Mesendoderm (in vitro differentiated cells): ENCODE measurements around the gene SEL1L. TPM values are rescaled to one million over a fixed set of nuclear protein-coding genes. Genes with fewer than 3 reads are reported as not detected.
A peak's percentile ranks its signal among the peaks of the same experiment; 100 is the strongest.

Experiments used
- DNase-seq: peaks from one replicate; pipeline ENCODE4 v3.0.0; 2013
- H2AK5ac ChIP-seq: 2 replicates; pipeline ENCODE4 v1.6.1; 2013; ENCODE audit warnings: low read length, inconsistent platforms
- H2BK120ac ChIP-seq: 2 replicates; pipeline ENCODE4 v1.6.1; 2013; ENCODE audit warnings: low read depth, mild to moderate bottlenecking, low read length, moderate library complexity, mixed read lengths
- H2BK15ac ChIP-seq: replicated peaks from 2 replicates; pipeline ENCODE4 v1.6.1; 2013; ENCODE audit warnings: low read depth, mild to moderate bottlenecking, moderate library complexity
- H2BK5ac ChIP-seq: 2 replicates; pipeline ENCODE4 v1.6.1; 2013; ENCODE audit warnings: low read length, inconsistent platforms
- H3K18ac ChIP-seq: 2 replicates; pipeline ENCODE4 v1.6.1; 2013; ENCODE audit warnings: mild to moderate bottlenecking, low read length, mixed read lengths
- H3K23ac ChIP-seq: one replicate; pipeline ENCODE4 v1.6.1; 2013; ENCODE audit warnings: low read length
- H3K27ac ChIP-seq: 2 replicates; pipeline ENCODE4 v1.5.1; 2013; ENCODE audit warnings: low read depth, mild to moderate bottlenecking, inconsistent platforms, low read length, moderate library complexity
- H3K27me3 ChIP-seq: 2 replicates; pipeline ENCODE4 v1.6.1; 2013; ENCODE audit warnings: low read length, control low read depth, mild to moderate bottlenecking, inconsistent platforms; ENCODE audit not compliant: insufficient read depth, poor library complexity
- H3K36me3 ChIP-seq: 2 replicates; pipeline ENCODE4 v1.6.1; 2013; ENCODE audit warnings: low read length, inconsistent platforms; ENCODE audit not compliant: control insufficient read depth, insufficient read depth
- H3K4ac ChIP-seq: one replicate; pipeline ENCODE4 v1.6.1; 2013; ENCODE audit warnings: low read depth, mild to moderate bottlenecking, low read length, moderate library complexity
- H3K4me1 ChIP-seq: 2 replicates; pipeline ENCODE4 v1.6.1; 2013; ENCODE audit warnings: low read depth, low read length, inconsistent platforms; ENCODE audit not compliant: control insufficient read depth
- H3K4me2 ChIP-seq: 2 replicates; pipeline ENCODE4 v1.6.1; 2013; ENCODE audit warnings: low read length
- H3K4me3 ChIP-seq: 2 replicates; pipeline ENCODE4 v1.5.1; 2013; ENCODE audit warnings: mild to moderate bottlenecking, low read length
- H3K56ac ChIP-seq: one replicate; pipeline ENCODE4 v1.6.1; 2013; ENCODE audit warnings: low read length
- H3K79me1 ChIP-seq: 2 replicates; pipeline ENCODE4 v1.6.1; 2013; ENCODE audit warnings: low read length, inconsistent platforms
- H3K79me2 ChIP-seq: 2 replicates; pipeline ENCODE4 v1.6.1; 2013; ENCODE audit warnings: mild to moderate bottlenecking, low read length; ENCODE audit not compliant: control insufficient read depth, insufficient read depth
- H3K9ac ChIP-seq: 2 replicates; pipeline ENCODE4 v1.6.1; 2013; ENCODE audit warnings: low read length, inconsistent platforms
- H4K5ac ChIP-seq: one replicate; pipeline ENCODE4 v1.6.1; 2013; ENCODE audit warnings: low read length
- H4K8ac ChIP-seq: one replicate; pipeline ENCODE4 v1.6.1; 2013; ENCODE audit warnings: low read depth, mild to moderate bottlenecking, control low read depth, low read length, moderate library complexity
- WGBS: extraction: QIAGEN DNeasy Blood & Tissue Kit; methylation state at CpG from one replicate; pipeline ENCODE4 v1.1.7; 2013; ENCODE audit warnings: low lambda C conversion rate, missing lambda C conversion rate; ENCODE audit not compliant: insufficient coverage; ENCODE audit errors: extremely low coverage; 5-methylcytosine and 5-hydroxymethylcytosine counted together
- polyA plus RNA-seq, 2 experiments: library from polyadenylated mRNA; stranded (reverse); fragments of 200-250 nt; gene quantifications; one replicate each; pipeline ENCODE4 v1.2.3, GENCODE V29; 2013

SEL1L gene
- polyA plus RNA-seq (2013, experiment 1 of 2) = 12.1 TPM
- polyA plus RNA-seq (2013, experiment 2 of 2) = 11.6 TPM

GRCh38 chr14:81533536-81534343 lies at the start of gene SEL1L:
SEL1L (minus strand) TSS chr14:81533853; CDS start chr14:81533744, 109 bp downstream.
- Histone ChIP-seq H3K23ac (no peak within 1 kb of the TSS), H3K4me3 (peak within 1 kb of the TSS; percentile 94), H2BK15ac (no peak within 1 kb of the TSS), H3K27ac (no peak within 1 kb of the TSS), H3K56ac (peak within 1 kb of the TSS; percentile 91), H3K4me1 (no peaks in the 10 kb centered on the region), H2BK120ac (no peak within 1 kb of the TSS), H3K18ac (no peak within 1 kb of the TSS), H3K79me2 (peaks cover 13% of the 10 kb centered on the region), H4K5ac (peak within 1 kb of the TSS; percentile 37), H2AK5ac (no peak within 1 kb of the TSS), H3K79me1 (peaks cover 11% of the 10 kb centered on the region), H3K9ac (peak within 1 kb of the TSS; percentile 86), H3K4me2 (peak within 1 kb of the TSS; percentile 89), H4K8ac (no peak within 1 kb of the TSS), H3K4ac (peak within 1 kb of the TSS; percentile 8), H3K36me3 (no peaks in the 10 kb centered on the region), H3K27me3 (no peaks in the 10 kb centered on the region), H2BK5ac (no peak within 1 kb of the TSS)
- no CpG with 5 or more reads among the region's 50 CpGs for WGBS
- DNase-seq = peak; percentile 100

- Histone ChIP-seq H3K18ac (no peak overlapping the region), H2BK15ac (no peak overlapping the region), H3K79me1 (no peaks in the 10 kb centered on the region), H3K56ac (no peak overlapping the region), H2BK120ac (no peak overlapping the region), H3K23ac (no peak overlapping the region), H4K8ac (no peak overlapping the region), H3K4me1 (no peaks in the 10 kb centered on the region), H4K5ac (no peak overlapping the region), H3K4ac (no peak overlapping the region), H2BK5ac (no peak overlapping the region), H2AK5ac (no peak overlapping the region), H3K36me3 (no peaks in the 10 kb centered on the region), H3K27me3 (no peaks in the 10 kb centered on the region), H3K79me2 (no peaks in the 10 kb centered on the region), H3K27ac (no peak overlapping the region), H3K4me2 (no peak overlapping the region), H3K9ac (no peak overlapping the region), H3K4me3 (no peak overlapping the region)
- DNase-seq = no peak
- WGBS = no CpG with 5 or more reads among the region's 3 CpGs
Observed at GRCh38 chr14:81582420-81582819, 48.8 kb upstream of the SEL1L start.

GRCh38 chr14:81579115-81579514 lies 45.5 kb upstream of the SEL1L start:
- H3K27ac ChIP-seq = no peak overlapping the region
- no CpG with 5 or more reads among the region's 2 CpGs for WGBS
- H3K23ac ChIP-seq = no peak overlapping the region
- no peaks in the 10 kb centered on the region for H3K79me1 ChIP-seq
- H3K56ac ChIP-seq = no peak overlapping the region
- H3K27me3 ChIP-seq = no peaks in the 10 kb centered on the region
- no peak overlapping the region for H3K4me2 ChIP-seq
- no peak overlapping the region for H3K9ac ChIP-seq
- H3K18ac ChIP-seq = no peak overlapping the region
- H3K4me3 ChIP-seq = no peak overlapping the region
- H3K79me2 ChIP-seq = no peaks in the 10 kb centered on the region
- H2BK120ac ChIP-seq = no peak overlapping the region
- H2AK5ac ChIP-seq = no peak overlapping the region
- no peaks in the 10 kb centered on the region for H3K36me3 ChIP-seq
- no peak for DNase-seq
- H3K4ac ChIP-seq = no peak overlapping the region
- no peak overlapping the region for H4K8ac ChIP-seq
- H4K5ac ChIP-seq = no peak overlapping the region
- H2BK5ac ChIP-seq = no peak overlapping the region
- no peaks in the 10 kb centered on the region for H3K4me1 ChIP-seq
- H2BK15ac ChIP-seq = no peak overlapping the region

GRCh38 chr14:81571437-81571836 lies 37.8 kb upstream of the SEL1L start:
- DNase-seq = no peak
- Histone ChIP-seq H3K79me2 (no peaks in the 10 kb centered on the region), H3K56ac (no peak overlapping the region), H2BK15ac (no peak overlapping the region), H3K27me3 (no peaks in the 10 kb centered on the region), H3K23ac (no peak overlapping the region), H3K4me2 (no peak overlapping the region), H2BK120ac (no peak overlapping the region), H3K4me1 (no peaks in the 10 kb centered on the region), H3K4ac (no peak overlapping the region), H3K9ac (no peak overlapping the region), H4K5ac (no peak overlapping the region), H3K18ac (no peak overlapping the region), H2AK5ac (no peak overlapping the region), H3K36me3 (no peaks in the 10 kb centered on the region), H2BK5ac (no peak overlapping the region), H3K79me1 (no peaks in the 10 kb centered on the region), H3K4me3 (no peak overlapping the region), H4K8ac (no peak overlapping the region), H3K27ac (no peak overlapping the region)
- no CpG with 5 or more reads among the region's 5 CpGs for WGBS

GRCh38 chr14:81567302-81567701 lies 33.6 kb upstream of the SEL1L start:
- Histone ChIP-seq H2AK5ac (no peak overlapping the region), H3K4me2 (no peak overlapping the region), H3K4ac (no peak overlapping the region), H3K27ac (no peak overlapping the region), H3K36me3 (no peaks in the 10 kb centered on the region), H3K23ac (no peak overlapping the region), H3K79me2 (no peaks in the 10 kb centered on the region), H3K56ac (no peak overlapping the region), H3K27me3 (no peaks in the 10 kb centered on the region), H3K4me1 (peaks cover 2% of the 10 kb centered on the region), H3K4me3 (no peak overlapping the region), H3K79me1 (no peaks in the 10 kb centered on the region), H3K9ac (no peak overlapping the region), H2BK15ac (no peak overlapping the region), H2BK5ac (no peak overlapping the region), H4K8ac (no peak overlapping the region), H4K5ac (no peak overlapping the region), H3K18ac (no peak overlapping the region), H2BK120ac (no peak overlapping the region)
- peak; percentile 67 for DNase-seq
- WGBS = no CpG with 5 or more reads among the region's 6 CpGs
